Stimulated activated CD8-positive, alpha-beta memory T cell treated with anti-CD3 and anti-CD28 coated beads, Interleukin-4, amount 100 ng/mL, for 24 hours (primary cell): ENCODE measurements around the gene DNHD1.
A peak's percentile ranks its signal among the peaks of the same experiment; 100 is the strongest.

ENCODE experiments used
- DNase-seq: peaks from one replicate; pipeline ENCODE4 v3.0.0-alpha.2; 2020; ENCODE audit warnings: low read depth

The DNHD1 gene

GRCh38 chr11:6497069-6497839 is at the start of gene DNHD1:
TSS of gene DNHD1 (plus strand) at chr11:6497280. CDS start at chr11:6498216, 936 bp downstream.
- no peak for DNase-seq

GRCh38 chr11:6448574-6448973 is 48.5 kb upstream of the DNHD1 start:
- no peak for DNase-seq

- no peak for DNase-seq
Measured at GRCh38 chr11:6452219-6452618, 44.9 kb upstream of the DNHD1 start.

GRCh38 chr11:6453152-6453551 is 43.9 kb upstream of the DNHD1 start:
- no peak for DNase-seq

GRCh38 chr11:6455070-6455469 is 42.0 kb upstream of the DNHD1 start:
- DNase-seq = no peak

- DNase-seq = no peak
Measured at GRCh38 chr11:6456361-6457073, 40.6 kb upstream of the DNHD1 start.

GRCh38 chr11:6457581-6458320 is 39.3 kb upstream of the DNHD1 start:
- DNase-seq = no peak

GRCh38 chr11:6458352-6459098 is 38.6 kb upstream of the DNHD1 start:
- no peak for DNase-seq

- no peak for DNase-seq
Measured at GRCh38 chr11:6459099-6459450, 38.0 kb upstream of the DNHD1 start.

- DNase-seq = no peak
Measured at GRCh38 chr11:6468712-6469495, 28.2 kb upstream of the DNHD1 start.

- no peak for DNase-seq
Measured at GRCh38 chr11:6469599-6469998, 27.5 kb upstream of the DNHD1 start.

GRCh38 chr11:6472934-6473333 is 24.1 kb upstream of the DNHD1 start:
- DNase-seq = no peak

GRCh38 chr11:6473451-6474412 is 23.3 kb upstream of the DNHD1 start, which contains the start of gene TRIM3:
TSS of gene TRIM3 (minus strand) at chr11:6473941. CDS start at chr11:6465695, 8,246 bp downstream.
- peak; percentile 69 for DNase-seq

- no peak for DNase-seq
Measured at GRCh38 chr11:6474413-6474792, 22.7 kb upstream of the DNHD1 start.

- DNase-seq = no peak
Measured at GRCh38 chr11:6474806-6475500, 22.1 kb upstream of the DNHD1 start.

GRCh38 chr11:6475936-6476335 is 21.1 kb upstream of the DNHD1 start:
- DNase-seq = no peak

- DNase-seq = no peak
Measured at GRCh38 chr11:6476571-6476970, 20.5 kb upstream of the DNHD1 start.

GRCh38 chr11:6480299-6480914 is 16.7 kb upstream of the DNHD1 start:
- no peak for DNase-seq
